Smooth muscle cell of the coronary artery (primary cell): ENCODE results near the gene ACRBP. TPM values are rescaled to one million over a fixed set of nuclear protein-coding genes. Genes with fewer than 3 reads are reported as not detected.

Experiments used
- total RNA-seq: library from RNA; depleted of rRNA; stranded (reverse); fragments of >200 nt; gene quantifications from 2 replicates; pipeline ENCODE4 v1.2.3, GENCODE V29; 2014; ENCODE audit warnings: low replicate concordance

The ACRBP gene
- 0.23 TPM in 1 of 2 replicates, not detected in the other for total RNA-seq

DNA sequence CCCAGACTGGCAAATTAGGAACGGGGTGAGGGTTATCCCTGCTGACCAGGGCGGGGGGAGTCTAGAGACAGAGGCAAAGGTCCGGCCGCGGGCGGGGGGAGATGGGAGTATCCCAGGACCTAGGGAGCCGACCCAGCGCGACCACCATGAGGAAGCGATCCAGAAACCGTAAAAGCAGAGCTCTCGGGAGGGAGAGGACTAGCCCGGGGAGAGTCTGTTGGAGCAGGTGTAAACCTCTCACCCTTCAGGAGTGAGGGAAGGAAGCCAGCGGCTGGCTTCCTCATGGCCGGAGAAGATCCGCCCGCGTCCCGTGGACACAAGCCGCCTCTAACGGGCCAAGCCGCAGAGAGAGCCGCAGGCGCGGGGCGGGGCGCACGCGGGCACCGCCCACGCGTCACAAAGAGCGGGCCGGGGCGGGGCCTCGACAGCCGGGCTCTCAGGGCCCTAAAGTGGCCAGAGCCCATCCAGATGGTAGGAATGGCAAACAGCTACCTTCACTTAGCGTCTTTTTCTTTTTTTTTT lies at the start of gene ACRBP:
Gene ACRBP, minus strand, starts transcription at position 350 of the 522 bp plus-strand sequence. Its CDS starts 66 bp downstream, at position 284.

DNA sequence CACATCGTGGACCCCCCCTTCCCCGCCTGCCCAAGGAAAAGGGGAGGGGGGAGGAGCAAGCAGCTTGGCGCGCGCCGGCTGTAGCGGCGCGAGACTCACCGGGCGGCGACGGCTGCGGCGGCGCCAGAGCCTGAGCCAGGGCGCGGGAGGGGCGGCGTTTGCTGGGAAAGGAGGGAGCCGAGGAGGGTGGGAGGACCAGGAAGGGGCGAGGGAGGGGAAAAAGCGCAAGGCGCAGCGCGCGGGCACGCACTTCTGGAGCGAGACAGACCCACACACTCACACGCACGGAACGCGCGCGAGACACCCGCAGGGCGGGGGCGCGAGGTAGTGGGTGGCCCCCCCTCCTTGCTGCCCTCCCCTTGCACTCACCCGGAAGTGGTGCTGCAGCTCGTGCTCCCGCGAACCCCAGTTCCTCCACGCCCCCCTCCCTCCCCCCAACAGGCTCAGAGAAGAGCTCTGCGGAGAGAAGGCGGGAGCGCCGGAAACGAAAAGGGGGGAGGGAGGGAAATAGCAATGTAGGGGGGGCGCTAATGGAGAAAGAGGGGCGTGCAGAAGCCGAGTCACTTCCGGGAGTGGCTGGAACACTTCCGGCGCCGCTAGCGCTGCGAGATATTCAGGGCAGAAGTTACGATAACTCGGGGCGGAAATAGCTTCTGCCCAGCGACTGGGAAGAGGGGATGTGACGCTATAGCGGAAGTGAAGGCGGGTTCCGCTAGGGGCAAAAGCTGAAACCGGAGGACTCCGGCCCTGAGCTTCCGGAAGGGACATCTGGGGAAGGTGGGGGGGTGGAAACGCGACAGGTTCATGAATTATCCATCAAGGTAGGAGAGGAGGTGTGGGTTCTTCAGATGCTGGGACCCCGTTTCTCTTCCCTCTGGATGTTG lies 42.0 kb upstream of the ACRBP start, which contains the start of gene ZNF384:
Gene ZNF384, minus strand, starts transcription at position 377 of the 884 bp plus-strand sequence. CDS start 9,855 bp downstream, outside the sequence.

DNA sequence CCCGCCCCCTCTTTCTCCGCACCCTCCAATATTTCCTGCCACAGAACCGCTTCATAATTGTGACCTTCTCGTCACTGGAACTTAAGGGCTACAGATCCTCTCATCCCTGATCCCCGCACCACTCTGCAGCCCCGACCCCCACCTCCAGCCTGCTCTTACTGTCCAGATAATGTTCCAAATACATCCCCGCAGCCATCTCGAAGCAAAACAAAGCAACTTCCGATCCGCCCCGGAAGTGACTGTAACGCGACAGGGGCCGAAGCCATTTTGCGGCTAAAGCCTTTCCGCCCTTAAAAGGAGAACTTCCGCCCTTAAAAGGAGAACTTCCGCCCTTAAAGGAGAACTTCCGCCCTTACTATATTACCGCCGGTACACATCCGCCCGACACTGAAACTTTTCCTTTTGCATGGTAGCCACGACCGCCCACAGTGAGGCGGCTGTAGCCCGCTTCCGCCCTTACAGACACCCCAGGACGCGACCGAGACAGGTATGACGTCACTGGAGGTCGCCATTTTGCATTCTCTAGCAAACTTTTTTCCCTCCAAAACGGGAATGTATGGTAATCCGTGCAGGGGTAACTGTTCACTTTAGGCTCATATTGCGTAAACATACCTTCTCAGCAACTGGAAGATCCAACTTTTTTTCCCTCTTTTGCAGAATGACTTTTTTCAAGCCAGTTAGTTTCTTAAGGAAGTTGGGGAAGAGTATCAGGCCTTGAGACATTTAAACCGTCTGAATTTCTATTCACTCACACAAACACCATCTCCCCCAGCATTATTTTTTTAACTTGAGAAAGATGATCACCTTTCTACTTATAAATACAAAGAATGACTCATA lies 15.9 kb upstream of the ACRBP start, which contains the start of gene ING4:
Gene ING4, minus strand, starts transcription at position 214 of the 837 bp plus-strand sequence. Its CDS starts 18 bp downstream, at position 196.

GRCh38 chr12:6635856-6636531 lies 11.2 kb downstream of the ACRBP start, which contains the start of gene LPAR5:
Gene LPAR5, minus strand, starts transcription at chr12:6635959. Its CDS starts 14,711 bp downstream, at chr12:6621248.

Other genes starting within 250 kb of the ACRBP start
- gene CD27, start 202.5 kb downstream of the ACRBP start, total RNA-seq, result not detected in 2 replicates
- gene TAPBPL, start 195.4 kb downstream of the ACRBP start, total RNA-seq, result 5.1 and 15.4 TPM in 2 replicates
- gene VAMP1, start 176.8 kb downstream of the ACRBP start, total RNA-seq, result 8.6 and 19.4 TPM in 2 replicates
- gene MRPL51, start 154.2 kb downstream of the ACRBP start, total RNA-seq, result 92.0 and 176 TPM in 2 replicates
- gene NCAPD2, start 153.3 kb downstream of the ACRBP start, total RNA-seq, result 15.0 and 30.4 TPM in 2 replicates
- gene GAPDH, start 112.9 kb downstream of the ACRBP start, total RNA-seq, result 7,358 and 9,019 TPM in 2 replicates
- gene IFFO1, start 91.4 kb downstream of the ACRBP start, total RNA-seq, result 8.8 and 36.9 TPM in 2 replicates
- gene NOP2, start 79.1 kb downstream of the ACRBP start, total RNA-seq, result 11.5 and 20.7 TPM in 2 replicates
- gene CHD4, start 40.1 kb downstream of the ACRBP start, total RNA-seq, result 187 and 210 TPM in 2 replicates
- gene LPAR5, start 11.5 kb downstream of the ACRBP start, total RNA-seq, result under 0.01 TPM in 1 of 2 replicates, not detected in the other
- gene ING4, start 15.7 kb upstream of the ACRBP start, total RNA-seq, result 22.7 and 27.0 TPM in 2 replicates
- 8.3 TPM in 2 replicates for gene ZNF384, start 41.9 kb upstream of the ACRBP start, total RNA-seq
- under 0.01 and 0.38 TPM in 2 replicates for gene PIANP, start 53.4 kb upstream of the ACRBP start, total RNA-seq
- gene COPS7A, start 76.6 kb upstream of the ACRBP start, total RNA-seq, result 87.9 and 180 TPM in 2 replicates
- 66.7 and 158 TPM in 2 replicates for gene MLF2, start 105.7 kb upstream of the ACRBP start, total RNA-seq
- gene PTMS, start 118.9 kb upstream of the ACRBP start, total RNA-seq, result 43.6 and 51.7 TPM in 2 replicates
- gene LAG3, start 125.1 kb upstream of the ACRBP start, total RNA-seq, result 0.15 TPM in 1 of 2 replicates, not detected in the other
- gene CD4, start 142.1 kb upstream of the ACRBP start, total RNA-seq, result 0.23 and 0.47 TPM in 2 replicates
- 1.3 and 4.3 TPM in 2 replicates for gene GPR162, start 174.4 kb upstream of the ACRBP start, total RNA-seq
- gene P3H3, start 181.0 kb upstream of the ACRBP start, total RNA-seq, result 74.8 and 101 TPM in 2 replicates
- 1.7 and 1.8 TPM in 2 replicates for gene GNB3, start 193.5 kb upstream of the ACRBP start, total RNA-seq
- gene CDCA3, start 203.9 kb upstream of the ACRBP start, total RNA-seq, result 0.59 and 4.4 TPM in 2 replicates
- 82.5 and 88.9 TPM in 2 replicates for gene USP5, start 204.7 kb upstream of the ACRBP start, total RNA-seq
- 1,121 and 1,519 TPM in 2 replicates for gene TPI1, start 220.1 kb upstream of the ACRBP start, total RNA-seq
- gene SPSB2, start 225.9 kb upstream of the ACRBP start, total RNA-seq, result 5.6 and 7.4 TPM in 2 replicates